ENCODE measurements around the gene NTNG1.

Gene NTNG1

DNA sequence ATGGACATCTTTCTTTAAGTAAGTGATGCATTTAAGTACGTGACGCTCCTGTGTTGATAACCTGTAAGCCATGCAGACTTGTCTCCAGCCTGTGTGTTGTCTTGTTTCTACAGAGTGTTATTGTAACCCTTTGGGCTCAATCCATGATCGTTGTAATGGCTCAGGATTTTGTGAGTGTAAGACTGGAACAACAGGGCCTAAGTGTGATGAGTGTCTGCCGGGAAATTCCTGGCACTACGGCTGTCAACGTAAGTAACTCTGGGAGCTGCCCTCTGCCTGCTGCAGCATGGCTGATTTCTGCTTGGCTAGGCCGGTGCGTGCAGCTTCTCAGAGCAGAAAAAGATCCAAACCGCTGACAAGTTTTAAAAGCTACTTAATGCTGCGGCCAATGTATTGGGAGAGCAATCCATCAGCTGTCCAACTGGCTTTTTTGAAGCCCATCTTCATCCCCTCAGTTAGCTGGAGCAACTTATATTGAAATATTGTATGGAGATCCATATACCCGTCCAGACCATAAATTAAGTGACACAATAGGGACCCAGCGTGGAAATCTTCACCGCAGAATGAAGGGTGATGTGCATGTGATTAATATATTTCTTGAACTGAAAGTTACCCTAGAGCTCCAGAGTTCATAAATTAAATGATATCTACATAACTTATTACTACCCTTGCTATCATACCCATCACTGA, 295.9 kb downstream of the NTNG1 start:
- TF ChIP-seq, protein P1, sequence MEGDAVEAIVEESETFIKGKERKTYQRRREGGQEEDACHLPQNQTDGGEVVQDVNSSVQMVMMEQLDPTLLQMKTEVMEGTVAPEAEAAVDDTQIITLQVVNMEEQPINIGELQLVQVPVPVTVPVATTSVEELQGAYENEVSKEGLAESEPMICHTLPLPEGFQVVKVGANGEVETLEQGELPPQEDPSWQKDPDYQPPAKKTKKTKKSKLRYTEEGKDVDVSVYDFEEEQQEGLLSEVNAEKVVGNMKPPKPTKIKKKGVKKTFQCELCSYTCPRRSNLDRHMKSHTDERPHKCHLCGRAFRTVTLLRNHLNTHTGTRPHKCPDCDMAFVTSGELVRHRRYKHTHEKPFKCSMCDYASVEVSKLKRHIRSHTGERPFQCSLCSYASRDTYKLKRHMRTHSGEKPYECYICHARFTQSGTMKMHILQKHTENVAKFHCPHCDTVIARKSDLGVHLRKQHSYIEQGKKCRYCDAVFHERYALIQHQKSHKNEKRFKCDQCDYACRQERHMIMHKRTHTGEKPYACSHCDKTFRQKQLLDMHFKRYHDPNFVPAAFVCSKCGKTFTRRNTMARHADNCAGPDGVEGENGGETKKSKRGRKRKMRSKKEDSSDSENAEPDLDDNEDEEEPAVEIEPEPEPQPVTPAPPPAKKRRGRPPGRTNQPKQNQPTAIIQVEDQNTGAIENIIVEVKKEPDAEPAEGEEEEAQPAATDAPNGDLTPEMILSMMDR (IDR thresholded peaks at IDR 0.05; ENCODE audit: low read depth, low read length): no peak
- DNase-seq: no peak
- no peaks in the 10 kb centered on the region for H3K27me3 ChIP-seq
- H3K36me3 ChIP-seq: no peaks in the 10 kb centered on the region
- H3K9me3 ChIP-seq: no peaks in the 10 kb centered on the region
- H3K4me3 ChIP-seq (ENCODE audit: low read depth, low read length): no peak overlapping the region
- peaks cover 4% of the 10 kb centered on the region; the same call in 1 of the 2 replicates for H3K4me1 ChIP-seq

DNA sequence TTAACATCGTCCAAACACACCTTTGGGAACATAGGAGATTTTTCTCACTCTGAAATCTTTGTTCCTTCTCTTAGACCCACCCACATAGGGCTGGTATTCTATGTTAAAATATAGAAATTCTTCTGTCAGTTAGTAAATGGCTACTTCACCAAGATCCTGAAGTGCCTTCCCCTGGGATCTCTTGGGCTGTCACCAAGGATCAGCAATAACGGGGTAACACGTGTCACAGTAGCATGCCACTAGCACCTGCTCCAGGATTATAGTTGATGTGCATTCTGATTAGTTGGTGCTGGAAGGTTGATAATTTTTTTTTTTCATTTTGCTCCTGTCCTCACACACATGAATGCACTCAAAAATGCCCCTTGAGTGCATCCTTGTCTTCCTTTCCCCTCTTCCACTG, 298.7 kb downstream of the NTNG1 start:
- Histone ChIP-seq H3K4me3 (ENCODE audit: low read depth, low read length) (no peak overlapping the region), H3K36me3 (no peaks in the 10 kb centered on the region), H3K27me3 (no peaks in the 10 kb centered on the region), H3K4me1 (no peaks in the 10 kb centered on the region), H3K9me3 (no peaks in the 10 kb centered on the region)
- no peak for DNase-seq
- TF ChIP-seq, protein P1 (IDR thresholded peaks at IDR 0.05; ENCODE audit: low read depth, low read length): no peak

DNA sequence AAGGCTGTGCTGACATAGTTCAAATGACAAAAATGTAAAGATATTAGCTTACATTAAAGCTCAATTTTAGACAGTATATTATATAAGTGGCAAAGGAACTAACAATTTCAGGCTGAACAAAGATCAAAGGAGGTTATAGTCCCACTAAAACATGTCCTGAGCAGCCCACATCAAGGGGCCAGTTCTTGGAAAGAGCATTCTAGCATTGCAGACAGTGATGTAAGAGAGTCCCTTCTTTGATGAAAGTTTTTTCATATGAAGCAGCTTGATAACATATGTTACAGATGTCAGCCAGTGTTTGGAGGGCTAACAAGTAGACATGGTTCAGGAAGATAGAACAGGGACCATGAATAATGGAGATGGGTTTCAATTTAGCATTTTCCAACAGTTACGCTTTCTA, 301.7 kb downstream of the NTNG1 start:
- no peak for DNase-seq
- no peak overlapping the region for H3K4me3 ChIP-seq (ENCODE audit: low read depth, low read length)
- H3K9me3 ChIP-seq: no peaks in the 10 kb centered on the region
- no peaks in the 10 kb centered on the region for H3K36me3 ChIP-seq
- TF ChIP-seq, protein P1 (IDR thresholded peaks at IDR 0.05; ENCODE audit: low read depth, low read length): no peak
- no peaks in the 10 kb centered on the region for H3K4me1 ChIP-seq
- H3K27me3 ChIP-seq: no peaks in the 10 kb centered on the region

DNA sequence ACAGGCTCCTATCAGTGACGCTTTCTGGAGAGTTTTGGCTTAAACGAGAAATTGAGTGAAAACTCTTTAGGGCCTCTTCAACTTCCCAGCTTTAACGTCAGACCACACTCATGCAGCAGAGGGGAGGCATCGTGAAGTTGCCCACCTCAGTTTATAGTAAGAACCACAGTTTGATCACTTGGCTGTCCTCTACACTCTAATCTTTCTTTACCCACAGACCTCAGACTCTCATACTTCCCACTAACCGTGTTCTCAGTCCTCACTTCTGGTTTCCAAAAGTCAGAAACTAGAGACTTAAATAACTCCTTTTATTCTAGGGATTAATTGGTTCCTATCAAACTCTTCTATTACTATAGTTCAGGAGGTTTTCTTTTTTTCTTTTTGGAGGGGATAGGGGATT, 302.2 kb downstream of the NTNG1 start:
- Histone ChIP-seq H3K27me3 (no peaks in the 10 kb centered on the region), H3K4me3 (ENCODE audit: low read depth, low read length) (no peak overlapping the region), H3K36me3 (no peaks in the 10 kb centered on the region), H3K9me3 (no peaks in the 10 kb centered on the region), H3K4me1 (no peaks in the 10 kb centered on the region)
- no peak for DNase-seq
- TF ChIP-seq, protein P1 (IDR thresholded peaks at IDR 0.05; ENCODE audit: low read depth, low read length): no peak

DNA sequence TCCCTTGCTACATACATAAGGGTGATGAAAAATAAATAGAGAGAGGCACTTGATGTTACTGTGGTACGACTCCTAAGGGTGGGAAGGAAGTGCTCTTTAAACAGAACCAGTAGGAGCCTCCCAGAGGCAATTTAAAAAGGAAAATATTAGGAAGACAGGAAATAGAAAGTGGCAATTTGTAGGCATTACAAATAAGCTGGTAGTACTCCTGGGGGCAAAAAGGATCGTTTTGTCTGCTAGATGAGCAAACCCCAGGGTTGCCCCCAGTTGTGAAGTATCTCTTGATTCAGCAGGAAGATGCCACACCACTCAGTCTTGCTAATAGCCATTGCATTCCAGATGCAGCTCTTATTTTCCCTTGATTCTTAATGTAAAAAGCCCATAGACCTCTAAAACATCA, 303.0 kb downstream of the NTNG1 start:
- TF ChIP-seq, protein P1 (IDR thresholded peaks at IDR 0.05; ENCODE audit: low read depth, low read length): no peak
- Histone ChIP-seq H3K4me3 (ENCODE audit: low read depth, low read length) (no peak overlapping the region), H3K27me3 (no peaks in the 10 kb centered on the region), H3K9me3 (no peaks in the 10 kb centered on the region), H3K36me3 (no peaks in the 10 kb centered on the region), H3K4me1 (no peaks in the 10 kb centered on the region)
- no peak for DNase-seq

DNA sequence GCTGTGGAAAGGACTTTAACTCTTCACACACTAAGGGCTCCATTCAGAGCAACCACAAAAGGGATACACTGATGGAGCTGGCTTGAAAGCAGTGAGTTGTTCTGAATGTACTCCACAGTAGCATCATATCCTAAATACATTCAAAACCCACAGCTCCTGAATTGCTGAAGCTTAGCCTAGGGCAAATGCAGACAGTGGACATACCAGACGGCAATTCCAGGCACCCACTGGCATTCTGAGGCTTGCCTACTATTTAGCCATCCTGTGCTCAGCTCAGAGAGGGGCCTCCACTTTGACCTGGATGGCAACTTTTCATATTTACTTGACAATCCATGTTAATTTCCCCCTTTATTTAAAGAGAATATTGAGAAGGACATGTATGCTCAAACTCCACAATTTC, 303.5 kb downstream of the NTNG1 start:
- Histone ChIP-seq H3K9me3 (no peaks in the 10 kb centered on the region), H3K4me1 (no peaks in the 10 kb centered on the region), H3K4me3 (ENCODE audit: low read depth, low read length) (no peak overlapping the region), H3K27me3 (no peaks in the 10 kb centered on the region), H3K36me3 (no peaks in the 10 kb centered on the region)
- TF ChIP-seq, protein P1 (IDR thresholded peaks at IDR 0.05; ENCODE audit: low read depth, low read length): no peak
- no peak for DNase-seq
